Ishikawa (cell line): ENCODE measurements around the gene A2M.

Source experiments
- CEBPB ChIP-seq: IDR thresholded peaks from 2 replicates; pipeline ENCODE4 v1.6.1; 2012
- CREB1 ChIP-seq: IDR thresholded peaks from 2 replicates; pipeline ENCODE4 v1.6.1; 2012; ENCODE audit warnings: low read depth
- EGR1 ChIP-seq: IDR thresholded peaks from 2 replicates; pipeline ENCODE4 v1.6.1; 2012
- EP300 ChIP-seq: IDR thresholded peaks from 2 replicates; pipeline ENCODE4 v1.6.1; 2012; ENCODE audit warnings: borderline replicate concordance
- FOXM1 ChIP-seq: IDR thresholded peaks from 2 replicates; pipeline ENCODE4 v1.6.1; 2012; ENCODE audit warnings: low read depth, borderline replicate concordance
- MAX ChIP-seq: IDR thresholded peaks from 2 replicates; pipeline ENCODE4 v1.6.1; 2012
- NFIC ChIP-seq: IDR thresholded peaks from 2 replicates; pipeline ENCODE4 v1.6.1; 2012
- RAD21 ChIP-seq: IDR thresholded peaks from 2 replicates; pipeline ENCODE4 v1.6.1; 2012; ENCODE audit warnings: low read depth
- REST ChIP-seq: IDR thresholded peaks from 2 replicates; pipeline ENCODE4 v1.6.1; 2012; ENCODE audit warnings: low read depth, mild to moderate bottlenecking
- TAF1 ChIP-seq: IDR thresholded peaks from 2 replicates; pipeline ENCODE4 v1.6.1; 2012; ENCODE audit warnings: low read depth, mild to moderate bottlenecking
- TCF12 ChIP-seq: IDR thresholded peaks from 2 replicates; pipeline ENCODE4 v1.6.1; 2012; ENCODE audit warnings: low read depth
- TEAD4 ChIP-seq: IDR thresholded peaks from 2 replicates; pipeline ENCODE4 v1.6.1; 2012
- YY1 ChIP-seq: IDR thresholded peaks from 2 replicates; pipeline ENCODE4 v1.6.1; 2012; ENCODE audit warnings: low read depth
- ZBTB7A ChIP-seq: IDR thresholded peaks from 2 replicates; pipeline ENCODE4 v1.6.1; 2012; ENCODE audit warnings: low read depth

- TF ChIP-seq FOXM1 (no peak), RAD21 (no peak), REST (no peak), TAF1 (no peak), CREB1 (no peak), TCF12 (no peak), MAX (no peak), NFIC (no peak), EP300 (no peak), ZBTB7A (no peak), YY1 (no peak), TEAD4 (no peak), EGR1 (no peak), CEBPB (no peak)
Measured at GRCh38 chr12:9109737-9110491, 5.8 kb downstream of the A2M start.
